HEK293T (cell line): ENCODE results near the gene LRP1B.

Experiments used
- CTCF ChIA-PET: fragments of 350-600 bp; formaldehyde crosslinking; extraction: SDS; loops from one replicate; lab custom pipeline; 2021; ENCODE audit warnings: antibody characterized with exemption, inconsistent platforms; lab: Yijun Ruan, JAX
- POLR2A ChIA-PET: fragments of 350-600 bp; formaldehyde crosslinking; extraction: SDS; loops from one replicate; lab custom pipeline; 2020; ENCODE audit warnings: antibody characterized with exemption, inconsistent platforms; lab: Yijun Ruan, JAX
- DNase-seq: peaks from one replicate; pipeline ENCODE4 v3.0.0; 2012; ENCODE audit warnings: mixed read lengths; ENCODE audit errors: extremely low spot score
- ARNT ChIP-seq: fragments of 450-650 bp; IDR thresholded peaks from 2 replicates; pipeline ENCODE4 v1.6.1; 2017; ENCODE audit warnings: mild to moderate bottlenecking
- BHLHE40 ChIP-seq: fragments of 450-650 bp; IDR thresholded peaks from 2 replicates; pipeline ENCODE4 v1.6.1; 2016; ENCODE audit warnings: mild to moderate bottlenecking, moderate library complexity, borderline replicate concordance
- CTBP1 ChIP-seq: fragments of 450-650 bp; IDR thresholded peaks from 2 replicates; pipeline ENCODE4 v1.6.1; 2016; ENCODE audit warnings: borderline replicate concordance
- ELF4 ChIP-seq: fragments of 450-650 bp; IDR thresholded peaks from 2 replicates; pipeline ENCODE4 v1.6.1; 2017; ENCODE audit warnings: antibody characterized with exemption
- FOXA1 ChIP-seq: fragments of 450-650 bp; IDR thresholded peaks from 2 replicates; pipeline ENCODE4 v1.6.1; 2016; ENCODE audit warnings: mild to moderate bottlenecking
- FOXK2 ChIP-seq: fragments of 450-650 bp; IDR thresholded peaks from 2 replicates; pipeline ENCODE4 v1.6.1; 2016; ENCODE audit warnings: mild to moderate bottlenecking
- FOXM1 ChIP-seq: fragments of 450-650 bp; IDR thresholded peaks from 2 replicates; pipeline ENCODE4 v1.6.1; 2017; ENCODE audit warnings: mild to moderate bottlenecking, borderline replicate concordance
- HDGF ChIP-seq: fragments of 450-650 bp; IDR thresholded peaks from 2 replicates; pipeline ENCODE4 v1.6.1; 2017; ENCODE audit warnings: antibody characterized with exemption, borderline replicate concordance
- L3MBTL2 ChIP-seq: fragments of 450-650 bp; conservative IDR thresholded peaks from 2 replicates; pipeline ENCODE4 v1.6.1; 2016; ENCODE audit warnings: mild to moderate bottlenecking
- LEF1 ChIP-seq: fragments of 450-650 bp; IDR thresholded peaks from 2 replicates; pipeline ENCODE4 v1.6.1; 2017; ENCODE audit warnings: mild to moderate bottlenecking, borderline replicate concordance
- NFRKB ChIP-seq: fragments of 450-650 bp; IDR thresholded peaks from 2 replicates; pipeline ENCODE4 v1.6.1; 2016; ENCODE audit warnings: mild to moderate bottlenecking, moderate library complexity
- SP1 ChIP-seq: fragments of 450-650 bp; IDR thresholded peaks from 2 replicates; pipeline ENCODE4 v1.6.1; 2017
- SUZ12 ChIP-seq: fragments of 450-650 bp; IDR thresholded peaks from 2 replicates; pipeline ENCODE4 v1.6.1; 2016; ENCODE audit warnings: mild to moderate bottlenecking
- TARDBP ChIP-seq: fragments of 450-650 bp; IDR thresholded peaks from 2 replicates; pipeline ENCODE4 v1.6.1; 2016
- ZNF384 ChIP-seq: fragments of 450-650 bp; IDR thresholded peaks from 2 replicates; pipeline ENCODE4 v1.6.1; 2016
- TF ChIP-seq, protein P1 (sequence below): fragments of 450-650 bp; IDR thresholded peaks from 2 replicates; pipeline ENCODE4 v1.6.1; 2016

Gene LRP1B

DNA sequence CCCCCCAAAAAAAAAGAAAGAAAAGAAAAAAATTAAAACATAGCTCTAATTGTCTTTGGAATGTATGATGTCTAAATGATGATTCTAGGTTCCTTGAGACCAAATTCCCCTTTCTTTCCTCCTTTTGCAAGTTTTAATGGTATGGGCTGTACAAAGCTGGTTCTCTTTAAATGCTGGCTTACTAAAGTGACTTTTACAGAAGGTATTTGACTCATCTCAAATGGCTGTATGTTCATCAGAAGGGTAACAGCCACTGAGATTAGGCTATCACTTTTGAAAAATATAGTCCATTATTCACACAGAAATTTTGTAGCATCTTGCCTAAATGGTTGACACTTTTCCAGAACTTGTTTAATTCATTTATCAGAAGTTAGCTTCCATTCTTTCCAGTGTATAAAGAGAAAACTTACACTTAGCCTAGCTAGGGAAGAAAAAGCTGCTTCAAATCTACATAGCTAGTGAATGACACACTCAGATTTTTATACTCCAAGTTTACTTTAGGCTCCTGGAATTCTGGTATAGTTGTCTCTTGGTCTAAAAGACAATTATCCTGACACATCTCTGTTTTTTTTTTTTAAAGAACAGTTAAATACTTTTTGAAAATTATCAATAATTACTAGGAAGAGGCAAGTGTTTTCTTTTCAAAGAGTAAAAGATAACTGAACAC is 622.6 kb downstream of the LRP1B start:
- POLR2A ChIA-PET: no interaction called here
- CTCF ChIA-PET: no interaction called here
- TF ChIP-seq FOXM1 (no peak), FOXK2 (no peak), BHLHE40 (no peak), CTBP1 (no peak), LEF1 (no peak), SUZ12 (no peak), L3MBTL2 (no peak), FOXA1 (no peak), SP1 (no peak), ZNF384 (no peak), ARNT (no peak), ELF4 (no peak), NFRKB (no peak), HDGF (no peak), TARDBP (no peak)
- TF ChIP-seq, protein P1, sequence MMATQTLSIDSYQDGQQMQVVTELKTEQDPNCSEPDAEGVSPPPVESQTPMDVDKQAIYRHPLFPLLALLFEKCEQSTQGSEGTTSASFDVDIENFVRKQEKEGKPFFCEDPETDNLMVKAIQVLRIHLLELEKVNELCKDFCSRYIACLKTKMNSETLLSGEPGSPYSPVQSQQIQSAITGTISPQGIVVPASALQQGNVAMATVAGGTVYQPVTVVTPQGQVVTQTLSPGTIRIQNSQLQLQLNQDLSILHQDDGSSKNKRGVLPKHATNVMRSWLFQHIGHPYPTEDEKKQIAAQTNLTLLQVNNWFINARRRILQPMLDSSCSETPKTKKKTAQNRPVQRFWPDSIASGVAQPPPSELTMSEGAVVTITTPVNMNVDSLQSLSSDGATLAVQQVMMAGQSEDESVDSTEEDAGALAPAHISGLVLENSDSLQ: no peak
- DNase-seq: no peak

DNA sequence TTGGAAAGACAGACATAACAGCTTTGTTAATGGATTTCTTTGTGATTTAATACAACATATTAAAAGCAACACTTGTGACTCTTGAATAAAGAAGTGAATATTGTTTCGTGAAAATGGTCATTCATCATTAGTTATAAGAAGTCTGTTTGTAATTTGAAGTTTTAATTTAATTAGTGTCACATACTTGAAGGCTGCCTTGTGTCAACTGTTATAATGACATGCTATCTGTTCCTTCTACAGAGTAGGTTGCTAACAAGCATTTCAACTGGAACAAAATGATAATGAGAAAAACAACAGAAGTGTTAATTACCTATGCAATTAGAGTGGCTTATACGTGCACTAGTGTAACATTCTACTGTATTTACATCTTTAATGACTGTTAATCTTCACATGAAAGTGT is 624.7 kb downstream of the LRP1B start:
- TF ChIP-seq FOXK2 (no peak), ARNT (no peak), ELF4 (no peak), FOXM1 (no peak), SUZ12 (no peak), FOXA1 (no peak)
- ChIA-PET POLR2A (no interaction called here), CTCF (interaction anchor here (0.6 kb wide), 1 partner anchor 642 kb away, joined by 3 read pairs; no protein-coding TSS in a partner anchor)
- DNase-seq: no peak

DNA sequence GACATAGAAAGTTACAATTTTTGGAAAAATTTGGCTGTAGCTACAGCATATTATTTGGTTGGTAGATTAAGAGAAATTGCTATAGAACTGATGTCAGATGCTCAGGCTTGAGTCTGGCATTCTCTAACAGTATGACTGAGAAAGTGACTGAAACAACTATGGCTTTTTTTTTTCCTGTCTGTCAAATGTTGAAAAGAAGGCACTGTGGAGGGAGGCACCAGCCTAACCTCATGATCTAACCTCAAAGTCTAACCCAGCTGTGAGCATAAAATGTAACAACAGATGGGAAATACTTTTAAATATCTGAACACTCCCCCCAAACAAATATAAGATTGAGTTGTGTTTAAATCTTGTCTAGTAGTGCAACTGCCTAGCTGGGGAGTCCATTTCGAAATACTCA is 629.1 kb downstream of the LRP1B start:
- ChIA-PET CTCF (no interaction called here), POLR2A (no interaction called here)
- TF ChIP-seq LEF1 (no peak), CTBP1 (no peak)
- no peak for DNase-seq

DNA sequence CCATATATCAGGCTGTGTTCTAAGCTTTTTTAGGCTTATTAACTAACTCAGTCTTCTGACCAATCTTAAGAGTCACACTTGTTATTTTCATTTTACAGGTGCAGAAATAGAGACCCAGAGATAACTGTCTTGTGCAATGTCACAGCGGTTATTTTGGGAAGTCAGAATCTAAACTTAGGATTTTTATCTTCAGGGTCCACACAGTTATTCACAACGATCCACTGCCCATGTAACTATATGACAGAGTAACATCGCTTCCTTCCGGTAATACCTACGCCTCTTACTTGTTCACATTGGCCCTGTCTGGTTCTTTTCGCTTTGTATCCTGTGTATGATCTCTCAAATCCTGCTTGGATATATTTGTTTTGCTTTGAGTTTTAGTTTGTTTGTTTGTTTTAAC is 631.7 kb downstream of the LRP1B start:
- DNase-seq: no peak
- TF ChIP-seq ARNT (no peak), TARDBP (no peak), CTBP1 (no peak), L3MBTL2 (no peak), BHLHE40 (no peak), FOXM1 (no peak), FOXA1 (no peak), NFRKB (no peak), ZNF384 (no peak), SUZ12 (no peak), ELF4 (no peak), HDGF (no peak), FOXK2 (no peak), SP1 (no peak), LEF1 (no peak)
- TF ChIP-seq, protein P1: no peak
- POLR2A ChIA-PET: no interaction called here
- CTCF ChIA-PET: no interaction called here

DNA sequence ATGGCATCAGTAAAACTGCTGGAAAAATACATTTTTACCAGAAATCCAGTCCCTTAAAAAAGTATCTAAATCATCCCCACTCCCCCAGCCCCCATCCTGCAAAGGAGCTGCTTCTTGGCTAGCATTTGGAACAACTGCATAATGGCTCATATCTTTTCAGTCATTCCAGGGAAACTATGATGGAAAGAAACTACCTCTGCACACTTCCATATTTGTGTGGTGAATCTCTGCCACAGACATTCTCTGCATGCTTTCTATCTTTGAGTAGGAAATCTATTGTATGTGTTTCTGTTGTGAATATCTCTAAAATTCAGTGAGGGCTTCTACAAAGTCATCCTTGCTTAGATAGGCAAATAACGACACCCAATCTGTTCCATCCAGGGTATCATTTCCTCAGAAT is 632.3 kb downstream of the LRP1B start:
- POLR2A ChIA-PET: no interaction called here
- no peak for TF ChIP-seq LEF1
- TF ChIP-seq, protein P1: no peak
- no peak for TF ChIP-seq NFRKB
- no peak for TF ChIP-seq TARDBP
- TF ChIP-seq SUZ12: no peak
- no peak for TF ChIP-seq CTBP1
- no peak for TF ChIP-seq ARNT
- TF ChIP-seq L3MBTL2: no peak
- TF ChIP-seq FOXA1: no peak
- TF ChIP-seq BHLHE40: no peak
- TF ChIP-seq FOXM1: no peak
- no peak for TF ChIP-seq SP1
- TF ChIP-seq FOXK2: no peak
- TF ChIP-seq ZNF384: no peak
- no peak for TF ChIP-seq HDGF
- no peak for TF ChIP-seq ELF4
- DNase-seq: no peak
- CTCF ChIA-PET: no interaction called here

DNA sequence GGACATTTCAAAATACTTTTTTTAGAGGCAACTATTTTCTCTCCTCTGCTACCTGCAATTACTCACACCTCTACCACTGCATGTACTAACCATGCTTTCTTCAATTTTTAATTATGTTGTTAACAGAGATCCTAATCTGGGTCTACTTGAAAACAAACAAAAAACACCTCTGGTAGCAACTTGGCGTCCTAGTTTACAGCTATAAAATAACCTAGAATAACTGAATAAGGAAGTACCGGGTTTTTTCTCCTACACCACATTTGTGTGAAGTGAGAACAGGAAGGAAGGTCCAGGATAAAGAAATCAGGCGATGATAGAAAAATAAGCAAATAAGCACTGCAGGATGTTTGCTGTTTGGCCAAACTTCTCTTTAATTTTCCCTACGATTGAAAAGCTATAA is 633.5 kb downstream of the LRP1B start:
- ChIA-PET CTCF (no interaction called here), POLR2A (no interaction called here)
- DNase-seq: no peak
- TF ChIP-seq FOXM1 (no peak), TARDBP (no peak), SUZ12 (no peak), L3MBTL2 (no peak), FOXA1 (no peak), NFRKB (no peak), LEF1 (no peak), FOXK2 (no peak), SP1 (no peak), CTBP1 (no peak), ZNF384 (no peak), HDGF (no peak)

DNA sequence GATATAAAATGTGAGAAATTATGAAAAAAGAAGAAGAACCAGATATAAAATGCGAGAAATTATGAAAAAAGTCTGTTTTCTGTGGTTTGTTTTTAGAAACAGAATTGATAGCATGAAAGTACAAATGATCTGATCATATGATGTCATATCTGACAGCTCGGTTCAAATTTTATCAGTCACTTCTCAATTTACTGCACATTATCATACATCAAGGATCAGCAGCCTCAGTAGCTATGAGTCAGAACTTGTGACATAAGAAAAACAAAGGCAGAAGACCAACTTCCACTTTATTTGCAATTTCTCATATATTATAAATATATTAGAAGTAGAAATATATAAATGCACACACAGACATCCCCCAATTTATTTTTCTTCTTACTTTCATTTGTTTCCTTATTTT is 634.0 kb downstream of the LRP1B start:
- ChIA-PET POLR2A (no interaction called here), CTCF (no interaction called here)
- TF ChIP-seq ARNT: no peak
- TF ChIP-seq L3MBTL2: no peak
- TF ChIP-seq NFRKB: no peak
- no peak for TF ChIP-seq HDGF
- TF ChIP-seq ZNF384: no peak
- no peak for TF ChIP-seq SUZ12
- TF ChIP-seq SP1: no peak
- no peak for TF ChIP-seq CTBP1
- TF ChIP-seq, protein P1: no peak
- TF ChIP-seq FOXA1: no peak
- TF ChIP-seq BHLHE40: no peak
- TF ChIP-seq FOXM1: no peak
- TF ChIP-seq TARDBP: no peak
- no peak for TF ChIP-seq FOXK2
- TF ChIP-seq ELF4: no peak
- DNase-seq: no peak
